ENCODE measurements around the gene GRM7.

DNA sequence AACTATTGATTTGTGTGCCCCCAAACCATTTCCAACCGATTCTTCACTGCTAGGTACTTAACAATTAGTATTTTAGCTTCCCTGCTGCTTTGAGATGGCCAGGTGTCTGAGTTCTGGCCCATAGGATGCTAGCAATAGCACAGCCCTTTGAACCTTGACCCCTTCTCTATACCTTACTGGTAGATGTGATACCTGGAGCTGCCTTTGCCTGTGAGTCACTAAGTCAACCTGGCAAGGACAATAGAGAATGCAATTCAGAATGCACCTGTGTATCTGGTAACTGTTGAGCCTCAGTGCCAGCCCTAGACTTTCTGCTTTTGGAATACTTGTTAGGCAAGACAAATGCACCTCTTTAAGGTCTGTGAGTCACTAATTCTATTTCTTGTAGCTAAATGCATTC is 467.4 kb downstream of the GRM7 start:
- TF ChIP-seq CTCF (IDR thresholded peaks at IDR 0.05), result no peak
- TF ChIP-seq POLR2A (IDR thresholded peaks at IDR 0.05), result no peak
